Stimulated activated CD4-positive, alpha-beta T cell treated with anti-CD3 and anti-CD28 coated beads, Interleukin-4, amount 100 ng/mL, for 48 hours (primary cell): ENCODE data around the gene DBNDD1.
A peak's percentile ranks its signal among the peaks of the same experiment; 100 is the strongest.

Experiments used
- DNase-seq, 2 donors: peaks; one replicate each; pipeline ENCODE4 v3.0.0-alpha.2; 2020; ENCODE audit warnings: low read depth in 2 of 2

DBNDD1 gene

GRCh38 chr16:90035902-90036301 is 16.6 kb upstream of the DBNDD1 start:
- DNase-seq = no peak

DNA sequence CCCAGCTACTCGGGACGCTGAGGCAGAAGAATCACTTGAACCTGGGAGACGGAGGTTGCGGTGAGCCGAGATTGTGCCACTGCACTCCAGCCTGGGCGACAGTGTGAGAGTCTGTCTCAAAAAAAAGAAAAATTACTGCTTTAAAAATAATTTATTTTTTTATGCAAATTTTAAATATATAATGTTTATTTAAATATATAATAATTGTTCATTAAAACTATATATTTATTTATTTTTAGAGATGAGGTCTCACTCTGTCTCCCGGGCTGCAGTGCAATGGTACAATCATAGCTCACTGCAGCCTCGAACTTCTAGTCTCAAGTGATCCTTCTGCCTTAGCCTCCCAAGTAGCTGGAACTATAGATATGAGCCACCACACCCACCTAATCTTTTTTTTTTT is 15.2 kb upstream of the DBNDD1 start:
- no peak for DNase-seq

DNA sequence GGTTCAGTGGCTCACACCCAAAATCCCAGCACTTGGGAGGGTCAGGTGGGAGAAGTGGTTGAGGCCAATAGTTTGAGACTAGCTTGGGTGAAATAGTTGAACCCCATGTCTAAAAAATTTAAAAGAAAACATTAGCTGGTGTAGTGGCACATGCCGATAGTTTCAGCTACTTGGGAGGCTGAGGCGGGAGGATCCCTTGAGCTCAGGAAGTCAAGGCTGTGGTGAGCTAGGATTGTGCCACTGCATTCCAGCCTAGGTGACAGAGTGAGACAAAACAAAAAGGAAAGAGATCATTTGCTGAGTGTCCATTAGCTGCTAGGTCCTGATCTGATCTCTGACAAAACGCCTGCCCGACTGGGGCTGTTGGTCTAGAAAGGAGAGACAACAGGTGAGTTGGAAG is 14.1 kb upstream of the DBNDD1 start:
- DNase-seq = no peak

- DNase-seq = no peak
These were observed 13.5 kb upstream of the DBNDD1 start for GRCh38 chr16:90032674-90033331.

DNA sequence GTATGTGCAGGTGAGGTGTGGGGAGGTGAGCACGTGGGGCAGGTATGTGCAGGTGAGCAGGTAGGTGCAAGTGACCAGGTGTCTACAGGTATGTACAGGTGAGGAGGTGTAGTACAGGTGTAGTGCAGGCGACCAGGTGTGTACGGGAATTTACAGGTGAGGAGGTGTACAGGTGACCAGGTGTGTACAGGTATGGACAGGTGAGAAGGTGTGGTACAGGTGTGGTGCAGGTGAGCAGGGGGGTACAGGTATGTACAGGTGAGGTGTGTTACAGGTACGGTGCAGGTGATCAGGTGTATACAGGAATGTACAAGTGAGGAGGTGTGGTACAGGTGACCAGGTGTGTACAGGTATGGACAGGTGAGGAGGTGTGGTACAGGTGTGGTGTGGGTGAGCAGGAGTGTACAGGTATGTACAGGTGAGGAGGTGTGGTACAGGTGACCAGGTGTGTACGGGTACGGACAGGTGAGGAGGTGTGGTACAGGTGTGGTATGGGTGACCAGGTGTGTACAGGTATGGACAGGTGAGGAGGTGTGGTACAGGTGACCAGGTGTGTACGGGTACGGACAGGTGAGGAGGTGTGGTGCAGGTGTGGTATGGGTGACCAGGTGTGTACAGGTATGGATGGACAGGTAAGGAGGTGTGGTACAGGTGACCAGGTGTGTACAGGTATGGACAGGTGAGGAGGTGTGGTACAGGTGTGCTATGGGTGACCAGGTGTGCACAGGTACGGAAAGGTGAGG is 12.8 kb upstream of the DBNDD1 start:
- DNase-seq = no peak

DNA sequence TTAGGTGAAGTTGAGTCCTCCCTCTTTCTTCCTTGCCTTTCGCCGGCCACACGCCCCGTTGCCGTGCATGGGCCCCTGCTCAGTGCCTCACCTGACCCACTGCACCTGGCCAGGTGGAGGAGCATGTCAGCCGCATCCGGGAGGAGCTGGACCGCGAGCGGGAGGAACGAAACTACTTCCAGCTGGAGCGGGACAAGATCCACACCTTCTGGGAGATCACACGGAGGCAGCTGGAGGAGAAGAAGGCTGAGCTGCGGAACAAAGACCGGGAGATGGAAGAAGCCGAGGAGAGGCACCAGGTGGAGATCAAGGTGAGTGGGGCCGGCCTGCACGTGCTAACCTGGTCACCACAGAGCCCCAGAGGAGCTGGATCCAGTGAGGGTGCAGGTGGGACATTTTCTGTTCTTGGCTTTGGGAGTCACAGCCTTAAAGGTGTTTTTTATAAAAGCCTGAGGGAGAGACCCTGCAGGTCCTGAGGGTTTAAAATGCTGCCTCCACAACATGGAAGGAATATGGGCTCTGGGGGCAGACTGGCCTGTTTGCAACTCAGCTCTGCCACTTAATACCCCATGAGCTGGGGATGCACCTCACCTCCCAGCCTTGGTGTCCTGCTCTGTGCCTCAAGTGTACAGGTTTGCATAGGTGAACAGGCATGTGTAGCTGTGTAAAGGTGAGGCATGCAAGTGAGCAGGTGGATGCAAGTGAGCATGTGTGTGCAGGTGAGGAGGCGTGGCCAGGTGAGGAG is 12.1 kb upstream of the DBNDD1 start:
- no peak for DNase-seq

DNA sequence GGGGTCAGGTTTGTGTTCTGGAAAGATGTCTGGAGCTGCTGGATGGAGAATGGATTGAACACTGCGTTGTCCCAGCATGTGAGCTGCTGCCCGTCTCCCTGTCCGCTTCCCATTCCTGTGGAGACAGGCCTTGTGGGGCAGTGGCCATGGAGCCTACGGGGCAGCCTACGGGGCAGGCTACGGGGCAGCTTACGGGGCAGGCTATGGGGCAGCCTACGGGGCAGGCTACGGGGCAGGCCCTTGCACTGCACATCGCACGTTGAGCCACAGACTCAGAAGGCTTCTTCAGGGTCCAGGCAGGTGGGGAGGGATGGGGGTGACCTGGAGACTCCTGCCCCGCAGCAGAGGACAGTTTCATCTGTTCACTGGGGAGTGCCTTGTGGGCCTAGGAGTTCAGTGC is 9.7 kb upstream of the DBNDD1 start:
- no peak for DNase-seq

DNA sequence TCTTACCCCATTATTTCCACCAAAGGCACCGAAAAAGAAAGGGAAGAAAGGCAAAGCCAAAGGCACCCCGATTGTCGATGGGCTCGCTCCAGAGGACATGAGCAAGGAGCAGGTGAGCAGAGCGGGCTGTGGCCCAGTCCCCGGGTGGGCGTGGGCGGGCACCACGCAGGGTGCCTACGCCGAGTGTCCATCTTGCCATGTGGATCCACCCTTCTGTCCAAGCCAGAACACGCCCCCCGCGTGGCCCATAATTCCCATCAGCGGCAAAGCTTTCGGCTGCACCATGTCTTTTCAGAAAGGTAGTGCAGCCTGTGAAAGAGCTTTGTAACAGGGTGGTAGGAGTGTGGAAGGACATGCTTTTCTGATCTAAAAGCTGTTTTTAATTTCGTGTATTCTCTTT is 8.4 kb upstream of the DBNDD1 start:
- DNase-seq = no peak

GRCh38 chr16:90026135-90026534 is 6.9 kb upstream of the DBNDD1 start:
- no peak for DNase-seq

DNA sequence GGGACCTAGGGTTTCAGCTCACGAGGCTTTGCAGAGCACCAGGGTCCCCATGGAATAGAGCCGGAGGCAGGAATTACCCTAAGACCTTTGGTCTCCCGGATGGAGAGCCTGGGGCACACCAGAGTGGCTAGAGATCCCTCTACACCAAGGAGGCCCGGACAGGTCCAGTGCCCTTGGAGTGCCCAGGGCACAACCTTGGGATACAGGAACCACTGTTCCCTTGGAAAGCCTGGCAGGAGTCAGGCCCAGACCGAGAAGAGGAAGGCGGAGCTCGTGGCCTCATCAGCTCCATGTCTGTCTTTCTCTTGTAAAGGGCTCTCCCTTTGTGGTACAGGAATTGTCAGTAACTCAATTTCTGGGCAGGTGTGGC is 3.8 kb upstream of the DBNDD1 start:
- DNase-seq = no peak

DNA sequence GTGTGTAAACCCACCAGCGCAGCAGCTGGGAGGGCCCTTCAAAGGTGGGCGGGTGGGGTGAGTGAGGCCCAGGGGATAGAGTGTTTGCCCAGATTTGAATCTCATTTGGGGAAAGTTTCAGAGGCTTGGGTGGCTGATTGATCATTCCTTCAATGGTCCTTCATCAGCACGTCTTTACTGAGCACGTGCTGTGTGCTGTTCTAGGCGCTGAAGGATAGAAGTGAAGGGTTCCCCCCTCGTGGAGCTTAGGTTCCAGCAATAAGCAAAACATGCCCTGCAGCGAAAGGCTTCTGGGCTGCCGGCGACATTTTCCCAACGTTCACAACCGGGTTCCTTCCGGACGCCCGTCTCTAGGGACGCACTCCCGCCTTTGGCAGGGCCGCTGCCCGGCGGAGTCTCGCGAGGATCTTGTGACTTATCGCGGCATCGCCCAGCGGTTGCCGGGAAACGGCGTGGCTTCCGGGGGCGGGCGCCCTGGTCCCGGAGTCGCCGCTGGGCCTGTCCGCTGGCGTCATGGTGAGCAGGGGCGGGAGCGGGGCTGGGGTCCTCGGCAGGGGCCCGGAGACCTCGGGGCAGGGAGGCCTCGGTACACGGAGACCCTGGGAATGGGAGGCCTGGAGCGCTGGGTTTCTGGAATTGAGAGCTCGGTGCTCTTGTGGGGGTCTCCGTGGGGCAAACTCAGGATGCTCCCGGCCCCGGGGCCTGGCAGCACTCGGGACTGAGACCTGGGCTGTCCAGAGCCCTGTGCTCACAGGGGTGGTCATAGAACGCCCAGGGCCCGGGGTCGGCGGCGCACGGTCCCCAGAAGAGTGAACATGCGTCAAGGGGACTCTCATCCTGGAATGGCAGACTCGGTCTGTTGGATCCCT is 3.2 kb upstream of the DBNDD1 start:
- DNase-seq = peak; percentile 78 to 82

DNA sequence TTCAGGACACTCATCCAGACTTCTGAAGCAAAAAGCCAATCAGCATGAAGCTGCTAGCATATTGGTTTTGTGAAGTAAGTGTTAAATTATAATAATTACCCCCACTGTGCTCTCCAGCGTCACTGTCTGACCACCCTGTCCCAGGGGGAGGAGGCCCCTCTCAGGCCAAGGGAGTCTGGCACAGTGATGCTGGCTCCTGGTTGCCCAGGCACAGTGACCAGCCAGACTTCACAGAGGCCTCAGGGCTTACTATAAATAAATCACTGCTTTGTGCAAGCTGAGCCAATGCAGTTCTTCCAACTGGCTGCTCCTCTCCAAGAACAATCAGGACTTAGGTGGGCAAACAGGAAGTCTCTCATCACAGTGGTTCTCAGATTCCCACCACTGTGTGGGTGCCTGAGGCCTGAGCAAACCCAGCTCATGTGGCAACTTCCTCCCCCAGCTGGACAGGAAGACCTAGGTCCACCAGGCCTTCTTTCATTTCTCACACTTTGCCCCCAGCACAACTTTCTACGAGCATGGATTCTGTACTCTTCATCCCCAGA is 1.7 kb upstream of the DBNDD1 start:
- DNase-seq = no peak

- DNase-seq = no peak
These were observed 1.1 kb upstream of the DBNDD1 start for GRCh38 chr16:90020260-90020837.

DNA sequence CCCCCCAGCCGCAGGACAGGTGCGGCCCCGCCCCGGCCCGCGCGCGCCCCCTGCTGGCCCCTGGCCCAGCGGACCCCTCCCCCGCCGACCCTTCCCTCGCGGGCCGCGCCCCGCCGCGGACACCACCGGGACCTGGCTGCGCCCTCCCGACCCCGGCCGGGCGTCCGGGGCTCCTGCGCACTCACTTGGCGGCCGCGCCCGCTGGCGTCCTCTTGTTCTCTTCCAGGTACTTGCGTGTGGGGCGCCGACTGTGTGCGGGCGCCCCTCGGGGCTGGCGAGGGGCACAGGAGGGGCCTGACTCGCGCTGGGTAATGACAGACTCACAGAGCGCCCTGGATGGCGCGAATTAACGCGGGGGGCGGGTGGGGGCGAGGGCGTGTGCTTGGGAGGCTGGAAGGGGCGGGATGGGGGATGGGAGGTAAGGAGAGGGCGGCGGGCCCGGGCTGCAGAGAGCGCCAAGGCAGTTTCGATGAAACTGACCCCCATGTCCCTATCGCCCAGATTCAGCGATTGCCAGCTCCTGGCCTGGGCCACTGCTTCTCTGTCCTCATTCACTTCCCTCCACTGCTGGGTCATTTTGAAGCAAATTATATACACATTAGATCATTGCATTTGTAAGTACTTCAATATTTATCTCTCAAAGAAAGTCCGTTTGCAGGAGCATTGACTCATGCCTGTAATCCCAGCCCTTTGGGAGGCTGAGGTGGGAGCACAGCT is 445 bp upstream of the DBNDD1 start:
- peak in 1 of 2 donors; percentile 35 for DNase-seq

- DNase-seq = no peak
These were observed 982 bp downstream of the DBNDD1 start for GRCh38 chr16:90018297-90018651.

GRCh38 chr16:90016339-90016950 is 2.8 kb downstream of the DBNDD1 start:
- no peak for DNase-seq

GRCh38 chr16:90015586-90016338 is 3.5 kb downstream of the DBNDD1 start:
- DNase-seq = no peak

DNA sequence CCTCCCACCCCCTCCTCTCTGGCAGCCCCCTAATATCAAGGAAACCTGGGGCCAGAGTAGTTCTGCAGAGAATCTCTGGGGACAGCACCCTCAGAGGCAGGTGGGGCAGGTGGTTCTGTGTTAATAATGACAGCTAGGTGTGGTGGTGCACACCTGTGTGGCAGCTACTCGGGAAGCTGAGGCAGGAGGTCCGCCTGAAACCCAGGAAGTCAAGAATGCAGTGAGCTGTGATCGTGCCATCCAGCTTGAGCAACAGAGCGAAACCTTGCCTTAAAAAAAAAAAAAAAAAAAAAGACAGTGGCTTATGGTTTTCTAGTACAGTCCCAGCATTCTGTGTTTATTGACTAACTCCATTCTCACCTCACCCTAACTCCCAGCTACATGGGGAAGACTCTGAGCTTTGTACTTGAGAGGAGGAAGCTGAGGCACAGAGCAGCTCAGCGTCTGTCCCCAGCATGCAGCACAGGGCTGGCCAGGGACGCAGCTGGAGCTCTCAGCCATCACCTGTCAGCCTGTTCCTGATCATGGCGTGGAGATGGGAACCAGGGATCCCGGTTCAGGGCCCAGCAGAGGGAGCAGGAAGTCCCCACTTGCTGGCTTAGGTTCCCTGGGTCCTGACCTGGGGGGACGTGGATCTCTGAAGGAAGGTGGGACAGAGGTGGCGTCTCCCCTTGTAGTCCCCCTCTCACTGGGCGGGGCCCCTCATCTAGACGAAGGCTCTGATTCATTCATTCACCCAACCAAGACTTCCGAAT is 6.1 kb downstream of the DBNDD1 start:
- no peak for DNase-seq
